ENCODE results near the gene PKD1L1. TPM values are rescaled to one million over a fixed set of nuclear protein-coding genes. Genes with fewer than 3 reads are reported as not detected.

The PKD1L1 gene
- total and polyA plus RNA-seq, 4 experiments from 2014 or later, result 0.55 to 0.73 TPM; not detected in 2

GRCh38 chr7:47949703-47950102 lies 1.4 kb upstream of the PKD1L1 start:
- H3K36me3 Mint-ChIP-seq, result peaks cover 5 to 11% of the 10 kb centered on the region in 2 donors
- H3K4me3 Mint-ChIP-seq, result no peak overlapping the region
- H3K27me3 ChIP-seq (ENCODE audit: insufficient read depth, low read length), result no peaks in the 10 kb centered on the region
- no peaks in the 10 kb centered on the region for H3K27me3 Mint-ChIP-seq
- ChIA-PET POLR2A (ENCODE audit: partially characterized antibody) (no interaction called here), CTCF (ENCODE audit: partially characterized antibody) (interaction anchor here (0.6 to 2.8 kb wide), 3 partner anchors 10 to 206 kb away, joined by 4 to 14 read pairs (median 5); no protein-coding TSS in a partner anchor)
- no peaks in the 10 kb centered on the region for H3K9me3 Mint-ChIP-seq
- H3K4me1 ChIP-seq (ENCODE audit: insufficient read depth, low read length), result no peaks in the 10 kb centered on the region
- H3K4me1 Mint-ChIP-seq, result peaks cover 0 to 3% (median 0%) of the 10 kb centered on the region in 4 donors
- peak overlapping the region in 1 of 7 donors; percentile 0 for H3K27ac Mint-ChIP-seq
- H3K36me3 ChIP-seq (ENCODE audit: insufficient read depth, low read length), result no peaks in the 10 kb centered on the region
- H3K4me3 ChIP-seq (ENCODE audit: low read length in 2 of 2), result no peak overlapping the region
- no peak overlapping the region for H3K27ac ChIP-seq (ENCODE audit: low read depth, low read length)
- no peak for DNase-seq
- intact Hi-C loops (cut with micrococcal nuclease), result no loop called here
- no peaks in the 10 kb centered on the region for H3K9me3 ChIP-seq (ENCODE audit: control insufficient read depth in 1 of 2, low read length in 2 of 2)

DNA sequence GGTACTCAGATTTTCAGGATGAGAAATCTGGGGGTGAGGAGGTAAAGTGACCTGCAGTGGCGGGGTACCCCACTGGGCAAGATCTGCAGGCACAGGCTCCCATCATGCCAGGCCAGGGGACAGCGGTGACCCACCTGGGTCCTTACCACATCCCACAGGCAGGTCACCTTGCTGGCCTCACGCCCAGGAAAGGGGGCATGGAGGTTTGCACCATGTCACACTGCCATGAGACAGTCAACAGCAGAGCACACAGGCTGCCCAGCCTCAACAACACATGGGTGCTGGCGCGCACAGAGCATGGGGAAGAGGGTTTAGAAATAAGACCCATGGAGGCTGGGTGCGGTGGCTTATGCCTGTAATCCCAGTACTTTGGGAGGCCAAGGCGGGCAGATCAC lies 914 bp downstream of the PKD1L1 start:
- DNase-seq, result no peak
- Histone ChIP-seq H3K27ac (ENCODE audit: low read depth, low read length) (no peak overlapping the region), H3K36me3 (ENCODE audit: insufficient read depth, low read length) (no peaks in the 10 kb centered on the region), H3K4me3 (ENCODE audit: low read length in 2 of 2) (no peak overlapping the region), H3K27me3 (ENCODE audit: insufficient read depth, low read length) (no peaks in the 10 kb centered on the region), H3K9me3 (ENCODE audit: control insufficient read depth in 1 of 2, low read length in 2 of 2) (no peaks in the 10 kb centered on the region), H3K4me1 (ENCODE audit: insufficient read depth, low read length) (no peaks in the 10 kb centered on the region)
- Mint-ChIP-seq H3K27ac (no peak overlapping the region), H3K9me3 (no peaks in the 10 kb centered on the region), H3K27me3 (no peaks in the 10 kb centered on the region), H3K4me3 (no peak overlapping the region), H3K4me1 (peaks cover 0 to 3% (median 0%) of the 10 kb centered on the region in 4 donors), H3K36me3 (no peaks in the 10 kb centered on the region)
- intact Hi-C loops (cut with micrococcal nuclease), result no loop called here
- ChIA-PET CTCF (ENCODE audit: partially characterized antibody) (interaction anchor here (0.9 to 4.9 kb wide), 3 partner anchors 160 to 208 kb away, joined by 3 to 94 read pairs (median 14); no protein-coding TSS in a partner anchor), POLR2A (ENCODE audit: partially characterized antibody) (no interaction called here)

GRCh38 chr7:47946581-47947354 lies 1.5 kb downstream of the PKD1L1 start:
- Mint-ChIP-seq H3K9me3 (no peaks in the 10 kb centered on the region), H3K4me3 (no peak overlapping the region), H3K36me3 (no peaks in the 10 kb centered on the region), H3K4me1 (peaks cover 0 to 3% (median 0%) of the 10 kb centered on the region in 4 donors), H3K27ac (peak overlapping the region in 1 of 7 donors; percentile 0), H3K27me3 (no peaks in the 10 kb centered on the region)
- Histone ChIP-seq H3K9me3 (ENCODE audit: control insufficient read depth in 1 of 2, low read length in 2 of 2) (no peaks in the 10 kb centered on the region), H3K36me3 (ENCODE audit: insufficient read depth, low read length) (no peaks in the 10 kb centered on the region), H3K4me3 (ENCODE audit: low read length in 2 of 2) (no peak overlapping the region), H3K27me3 (ENCODE audit: insufficient read depth, low read length) (no peaks in the 10 kb centered on the region), H3K4me1 (ENCODE audit: insufficient read depth, low read length) (no peaks in the 10 kb centered on the region), H3K27ac (ENCODE audit: low read depth, low read length) (no peak overlapping the region)
- POLR2A ChIA-PET (ENCODE audit: partially characterized antibody), result no interaction called here
- no peak for DNase-seq
- CTCF ChIA-PET (ENCODE audit: partially characterized antibody), result interaction anchor here (0.9 to 4.9 kb wide), 3 partner anchors 160 to 208 kb away, joined by 3 to 94 read pairs (median 14); no protein-coding TSS in a partner anchor
- intact Hi-C loops (cut with micrococcal nuclease), result no loop called here

- Mint-ChIP-seq H3K36me3 (no peaks in the 10 kb centered on the region), H3K4me3 (no peak overlapping the region), H3K27me3 (no peaks in the 10 kb centered on the region), H3K9me3 (no peaks in the 10 kb centered on the region), H3K4me1 (peaks cover 0 to 3% (median 0%) of the 10 kb centered on the region in 4 donors), H3K27ac (no peak overlapping the region)
- POLR2A ChIA-PET (ENCODE audit: partially characterized antibody), result interaction anchor here (1.3 kb wide), 1 partner anchor 209 kb away, joined by 4 read pairs; no protein-coding TSS in a partner anchor
- peak; percentile 53 to 62 (median 61) for DNase-seq
- intact Hi-C loops (cut with micrococcal nuclease), result loop anchor here (1.0 kb wide), 2 partner anchors 46 to 165 kb away; no protein-coding TSS in a partner anchor
- H3K4me3 ChIP-seq (ENCODE audit: low read length in 2 of 2), result no peak overlapping the region
- H3K27me3 ChIP-seq (ENCODE audit: insufficient read depth, low read length), result no peaks in the 10 kb centered on the region
- no peaks in the 10 kb centered on the region for H3K9me3 ChIP-seq (ENCODE audit: control insufficient read depth in 1 of 2, low read length in 2 of 2)
- no peaks in the 10 kb centered on the region for H3K36me3 ChIP-seq (ENCODE audit: insufficient read depth, low read length)
- CTCF ChIA-PET (ENCODE audit: partially characterized antibody), result interaction anchor here (0.7 to 4.9 kb wide), 25 partner anchors 9 to 242 kb away, joined by 3 to 94 read pairs (median 5); no protein-coding TSS in a partner anchor
- no peak overlapping the region for H3K27ac ChIP-seq (ENCODE audit: low read depth, low read length)
- no peaks in the 10 kb centered on the region for H3K4me1 ChIP-seq (ENCODE audit: insufficient read depth, low read length)
These were observed 2.8 kb downstream of the PKD1L1 start for GRCh38 chr7:47945261-47946015.

GRCh38 chr7:47944536-47945260 lies 3.6 kb downstream of the PKD1L1 start:
- H3K9me3 Mint-ChIP-seq, result no peaks in the 10 kb centered on the region
- Histone ChIP-seq H3K27me3 (ENCODE audit: insufficient read depth, low read length) (no peaks in the 10 kb centered on the region), H3K27ac (ENCODE audit: low read depth, low read length) (no peak overlapping the region), H3K4me3 (ENCODE audit: low read length in 2 of 2) (no peak overlapping the region), H3K4me1 (ENCODE audit: insufficient read depth, low read length) (no peaks in the 10 kb centered on the region), H3K9me3 (ENCODE audit: control insufficient read depth in 1 of 2, low read length in 2 of 2) (no peaks in the 10 kb centered on the region), H3K36me3 (ENCODE audit: insufficient read depth, low read length) (no peaks in the 10 kb centered on the region)
- no peaks in the 10 kb centered on the region for H3K36me3 Mint-ChIP-seq
- ChIA-PET POLR2A (ENCODE audit: partially characterized antibody) (interaction anchor here (1.0 to 1.3 kb wide), 2 partner anchors 166 to 210 kb away, joined by 3 to 4 read pairs; no protein-coding TSS in a partner anchor), CTCF (ENCODE audit: partially characterized antibody) (interaction anchor here (0.6 to 4.9 kb wide), 27 partner anchors 8 to 242 kb away, joined by 3 to 94 read pairs (median 4); no protein-coding TSS in a partner anchor)
- DNase-seq, result no peak
- peaks cover 0 to 3% (median 0%) of the 10 kb centered on the region in 4 donors for H3K4me1 Mint-ChIP-seq
- H3K4me3 Mint-ChIP-seq, result no peak overlapping the region
- intact Hi-C loops (cut with micrococcal nuclease), result loop anchor here (1.0 kb wide), 2 partner anchors 47 to 166 kb away; no protein-coding TSS in a partner anchor
- H3K27ac Mint-ChIP-seq, result no peak overlapping the region
- H3K27me3 Mint-ChIP-seq, result no peaks in the 10 kb centered on the region

DNA sequence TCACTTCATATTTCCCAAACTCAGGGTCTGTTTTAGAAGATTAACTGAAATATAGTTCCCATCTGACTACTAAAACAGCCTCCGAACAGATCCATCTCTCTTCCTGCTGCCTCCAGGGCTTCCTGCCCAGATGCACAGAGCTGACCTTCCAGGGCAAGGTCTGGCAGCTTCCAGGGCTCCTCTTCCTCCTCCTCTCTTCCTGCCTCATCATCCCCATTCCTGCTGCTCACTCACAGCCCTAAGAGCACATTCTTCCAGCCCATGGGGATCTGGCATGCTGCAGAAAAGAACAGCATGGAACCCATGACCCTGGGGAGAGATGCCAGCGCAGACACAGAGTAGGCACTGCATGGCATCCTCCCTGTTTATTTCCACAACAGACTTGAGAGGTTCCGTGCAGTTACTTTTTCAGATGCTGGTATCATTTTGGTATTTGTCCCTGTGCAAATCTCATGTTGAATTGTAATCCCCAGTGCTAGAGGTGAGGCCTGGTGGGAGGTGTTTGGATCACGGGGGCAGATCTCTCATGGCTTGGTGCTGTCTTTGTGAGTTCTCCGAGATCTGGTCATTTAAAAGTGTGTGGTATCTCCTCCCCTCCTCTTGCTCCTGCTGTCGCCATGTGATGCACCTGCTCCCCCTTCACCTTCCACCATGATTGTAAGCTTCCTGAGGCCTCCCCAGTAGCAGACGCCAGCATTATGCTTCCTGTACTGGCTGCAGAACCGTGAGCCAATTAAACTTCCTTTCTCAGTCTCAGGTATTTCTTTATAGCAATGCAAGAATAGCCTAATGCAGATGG lies 4.4 kb downstream of the PKD1L1 start:
- Mint-ChIP-seq H3K36me3 (no peaks in the 10 kb centered on the region), H3K27me3 (no peaks in the 10 kb centered on the region), H3K4me3 (no peak overlapping the region), H3K4me1 (peaks cover 0 to 3% (median 0%) of the 10 kb centered on the region in 4 donors), H3K9me3 (no peaks in the 10 kb centered on the region), H3K27ac (no peak overlapping the region)
- no peak for DNase-seq
- ChIA-PET CTCF (ENCODE audit: partially characterized antibody) (interaction anchor here (1.0 to 4.9 kb wide), 11 partner anchors 10 to 216 kb away, joined by 3 to 94 read pairs (median 8); no protein-coding TSS in a partner anchor), POLR2A (ENCODE audit: partially characterized antibody) (interaction anchor here (1.0 kb wide), 1 partner anchor 167 kb away, joined by 3 read pairs; no protein-coding TSS in a partner anchor)
- Histone ChIP-seq H3K36me3 (ENCODE audit: insufficient read depth, low read length) (no peaks in the 10 kb centered on the region), H3K27me3 (ENCODE audit: insufficient read depth, low read length) (no peaks in the 10 kb centered on the region), H3K4me3 (ENCODE audit: low read length in 2 of 2) (no peak overlapping the region), H3K4me1 (ENCODE audit: insufficient read depth, low read length) (no peaks in the 10 kb centered on the region), H3K9me3 (ENCODE audit: control insufficient read depth in 1 of 2, low read length in 2 of 2) (no peaks in the 10 kb centered on the region), H3K27ac (ENCODE audit: low read depth, low read length) (no peak overlapping the region)
- intact Hi-C loops (cut with micrococcal nuclease), result no loop called here

Measured in CD4-positive, alpha-beta memory T cell (primary cell).